ENCODE results near the gene CACNG1.

CACNG1 gene, protein sequence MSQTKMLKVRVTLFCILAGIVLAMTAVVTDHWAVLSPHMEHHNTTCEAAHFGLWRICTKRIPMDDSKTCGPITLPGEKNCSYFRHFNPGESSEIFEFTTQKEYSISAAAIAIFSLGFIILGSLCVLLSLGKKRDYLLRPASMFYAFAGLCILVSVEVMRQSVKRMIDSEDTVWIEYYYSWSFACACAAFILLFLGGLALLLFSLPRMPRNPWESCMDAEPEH

DNA sequence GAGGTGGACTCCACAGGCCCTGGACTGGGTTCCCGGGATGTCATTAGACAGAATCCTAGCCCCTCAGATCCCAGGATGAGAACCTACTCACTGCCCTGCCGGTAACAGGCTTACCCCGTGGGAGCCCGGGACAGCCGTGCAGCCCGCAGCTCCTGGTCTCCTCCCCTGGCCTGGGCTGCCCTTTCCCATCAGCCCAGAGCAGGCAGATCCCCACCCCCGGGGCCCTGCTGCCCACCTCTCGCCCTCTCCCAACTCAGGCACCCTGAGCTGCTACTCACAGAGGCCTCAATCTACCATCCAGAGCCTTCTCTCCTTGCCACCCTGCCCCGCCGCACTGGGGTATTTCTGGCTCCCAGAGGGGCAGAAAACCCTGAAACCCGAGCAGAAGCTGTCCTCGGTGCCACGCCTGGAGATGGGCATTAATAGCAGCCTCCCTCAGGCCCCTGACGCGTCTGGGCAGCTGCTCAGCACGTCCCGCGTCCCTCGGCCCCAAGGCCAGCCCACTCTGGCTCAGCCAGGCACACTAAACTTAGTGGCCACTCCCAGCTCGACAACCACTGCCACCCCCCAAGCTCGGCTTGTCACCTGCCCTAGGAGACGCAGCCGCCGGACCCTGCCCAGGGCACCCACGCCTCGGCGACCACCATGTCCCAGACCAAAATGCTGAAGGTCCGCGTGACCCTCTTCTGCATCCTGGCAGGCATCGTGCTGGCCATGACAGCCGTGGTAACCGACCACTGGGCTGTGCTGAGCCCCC lies at the start of gene CACNG1:
TSS of gene CACNG1 (plus strand) at position 539 of the 757 bp plus-strand sequence. CDS start at position 646, 107 bp downstream.
- DNase-seq (ENCODE audit: extremely low read depth in 1 of 2, low read depth in 1 of 2): no peak

DNA sequence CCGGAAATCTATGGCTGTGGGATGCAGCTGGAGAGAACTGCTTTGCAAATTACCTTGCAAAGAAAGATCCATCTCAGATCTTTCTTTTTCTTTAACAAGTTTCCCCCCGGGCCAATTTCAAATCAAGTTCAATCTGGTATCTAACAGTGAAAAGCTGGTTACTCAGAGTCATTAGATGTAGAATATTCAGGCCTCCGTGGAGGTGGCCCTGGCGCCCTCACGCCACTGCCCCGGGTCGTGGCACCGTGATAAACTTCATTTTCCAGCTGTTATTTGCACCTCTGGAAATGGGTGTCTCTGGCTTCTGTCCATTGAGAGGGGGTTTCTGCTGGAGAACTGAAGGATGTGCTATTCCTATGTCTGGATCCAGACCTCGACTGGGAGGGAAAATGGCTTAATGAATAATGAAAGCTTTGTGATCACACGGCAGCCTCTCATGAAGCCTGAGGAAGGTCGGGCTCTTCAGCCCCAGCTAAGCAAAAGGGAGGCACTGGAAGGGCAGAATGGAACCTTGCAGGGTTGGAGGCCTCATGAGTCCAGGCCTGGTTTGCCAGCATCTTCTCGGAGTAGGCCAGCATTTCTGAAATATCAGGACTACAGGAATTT lies 49.3 kb upstream of the CACNG1 start:
- no peak for DNase-seq (ENCODE audit: extremely low read depth in 1 of 2, low read depth in 1 of 2)

DNA sequence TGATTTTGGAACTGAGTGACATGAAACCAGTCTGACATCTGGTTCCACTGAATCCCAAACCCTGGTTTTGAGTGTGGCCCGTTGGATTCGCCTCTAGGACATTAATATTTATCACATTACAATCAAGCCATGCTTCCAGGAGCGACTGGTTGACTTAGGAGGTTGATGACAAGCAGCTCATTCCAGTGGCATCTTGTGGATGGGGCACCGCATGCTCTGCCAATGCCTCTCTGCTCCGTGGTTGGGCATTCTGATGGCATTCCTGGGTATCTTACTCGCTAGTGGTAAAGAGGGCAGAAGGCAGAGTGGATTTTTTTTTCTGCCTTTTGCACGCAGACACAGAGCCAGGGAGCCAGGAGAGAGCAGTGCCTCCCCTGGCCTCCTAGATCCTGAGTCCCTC lies 48.4 kb upstream of the CACNG1 start:
- DNase-seq (ENCODE audit: extremely low read depth in 1 of 2, low read depth in 1 of 2): no peak

DNA sequence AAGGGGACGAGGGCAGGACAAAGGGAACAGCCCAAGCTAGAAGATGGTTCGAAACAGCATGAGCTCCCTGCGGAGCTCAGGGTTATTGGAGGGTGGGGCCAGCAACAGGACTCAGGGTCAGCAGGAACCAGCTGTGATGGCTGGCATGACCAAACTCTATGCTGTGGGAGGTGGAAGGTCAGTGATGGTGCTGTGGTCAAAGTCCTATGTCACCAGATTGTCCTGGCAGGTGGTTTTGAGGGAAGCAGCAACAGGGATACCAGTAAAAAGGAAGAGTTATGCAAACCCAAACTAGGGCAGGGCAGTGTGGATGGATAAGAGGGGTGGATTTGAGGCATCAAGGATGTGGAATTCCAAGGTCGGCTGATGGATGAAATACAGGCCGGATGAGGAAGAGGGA lies 47.4 kb upstream of the CACNG1 start:
- DNase-seq (ENCODE audit: extremely low read depth in 1 of 2, low read depth in 1 of 2): no peak

DNA sequence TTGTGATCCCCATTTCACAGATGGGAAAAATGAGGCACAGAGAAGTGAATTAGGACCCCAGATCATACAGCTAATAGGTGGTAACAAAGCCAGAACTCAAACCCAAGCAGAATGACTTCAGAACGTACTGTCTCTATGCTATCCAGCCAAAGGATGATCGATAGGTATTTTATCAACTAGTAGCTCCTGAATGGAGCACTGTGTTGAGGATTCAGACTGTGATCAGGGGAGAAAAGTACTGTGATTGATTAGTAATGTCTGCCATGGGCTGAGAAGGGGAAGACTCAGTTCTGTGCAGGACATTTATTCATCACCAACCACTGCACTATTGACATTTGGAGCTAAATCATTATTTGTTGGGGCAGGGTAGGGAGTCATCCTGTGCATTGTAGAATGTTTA lies 41.1 kb upstream of the CACNG1 start:
- DNase-seq (ENCODE audit: extremely low read depth in 1 of 2, low read depth in 1 of 2): no peak

DNA sequence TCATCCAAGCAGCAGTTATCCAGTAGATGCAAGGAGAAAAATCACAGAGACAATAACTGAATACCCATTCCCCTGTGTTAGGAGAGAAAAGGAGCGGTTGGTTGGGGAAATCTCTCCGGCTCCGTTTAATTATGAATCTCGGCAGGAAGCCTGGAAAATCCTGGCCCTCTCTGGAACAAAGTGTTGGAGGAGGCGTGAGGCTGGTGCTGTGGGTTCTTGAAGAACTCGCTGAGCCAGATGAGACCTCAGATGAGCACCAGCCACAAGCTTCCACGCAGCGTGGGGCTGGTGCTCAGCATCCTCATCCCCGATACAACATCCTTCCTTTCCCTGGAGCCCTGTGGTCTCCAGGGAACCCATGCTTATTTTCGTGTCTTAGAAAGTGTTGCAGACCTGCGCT lies 40.2 kb upstream of the CACNG1 start:
- DNase-seq (ENCODE audit: extremely low read depth in 1 of 2, low read depth in 1 of 2): no peak

DNA sequence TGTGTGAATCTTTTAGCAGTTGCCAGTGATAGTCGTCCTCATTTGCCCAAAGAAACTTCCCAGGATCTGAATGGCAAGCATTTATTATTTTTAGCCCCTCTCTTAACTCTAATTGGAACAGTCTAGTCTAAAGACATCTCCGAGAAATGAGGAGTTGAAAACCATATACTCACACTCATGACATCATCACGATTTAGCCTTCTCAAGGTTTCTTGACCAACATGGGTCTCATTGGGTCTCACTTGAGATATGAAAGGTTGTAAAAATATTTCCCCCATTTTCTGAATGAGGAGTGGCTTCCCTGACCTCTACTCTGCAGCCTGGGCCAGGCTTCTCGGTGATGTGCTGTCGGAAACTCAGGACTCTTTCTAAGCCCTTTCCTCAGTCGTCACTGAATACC lies 37.1 kb upstream of the CACNG1 start:
- no peak for DNase-seq (ENCODE audit: extremely low read depth in 1 of 2, low read depth in 1 of 2)

DNA sequence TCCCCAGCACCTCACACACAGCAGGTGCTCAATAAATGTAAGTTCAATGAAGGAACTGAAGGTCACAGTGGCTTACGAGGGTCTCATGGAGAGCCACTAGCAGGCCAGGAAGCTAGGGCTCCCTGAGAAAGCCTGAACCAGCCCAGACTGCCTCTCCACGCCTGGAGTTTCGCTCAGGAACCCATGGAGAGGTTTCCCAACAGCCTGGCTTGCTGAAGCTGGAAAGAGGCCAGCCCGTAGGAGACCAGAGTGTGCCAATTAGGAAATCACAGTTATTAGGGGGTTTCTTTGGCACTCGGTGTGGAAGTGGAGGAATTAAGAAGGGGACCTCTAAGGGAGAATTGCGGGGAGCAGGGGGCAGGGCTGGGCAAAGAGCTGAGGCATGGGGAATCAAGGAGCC lies 36.3 kb upstream of the CACNG1 start:
- no peak for DNase-seq (ENCODE audit: extremely low read depth in 1 of 2, low read depth in 1 of 2)

DNA sequence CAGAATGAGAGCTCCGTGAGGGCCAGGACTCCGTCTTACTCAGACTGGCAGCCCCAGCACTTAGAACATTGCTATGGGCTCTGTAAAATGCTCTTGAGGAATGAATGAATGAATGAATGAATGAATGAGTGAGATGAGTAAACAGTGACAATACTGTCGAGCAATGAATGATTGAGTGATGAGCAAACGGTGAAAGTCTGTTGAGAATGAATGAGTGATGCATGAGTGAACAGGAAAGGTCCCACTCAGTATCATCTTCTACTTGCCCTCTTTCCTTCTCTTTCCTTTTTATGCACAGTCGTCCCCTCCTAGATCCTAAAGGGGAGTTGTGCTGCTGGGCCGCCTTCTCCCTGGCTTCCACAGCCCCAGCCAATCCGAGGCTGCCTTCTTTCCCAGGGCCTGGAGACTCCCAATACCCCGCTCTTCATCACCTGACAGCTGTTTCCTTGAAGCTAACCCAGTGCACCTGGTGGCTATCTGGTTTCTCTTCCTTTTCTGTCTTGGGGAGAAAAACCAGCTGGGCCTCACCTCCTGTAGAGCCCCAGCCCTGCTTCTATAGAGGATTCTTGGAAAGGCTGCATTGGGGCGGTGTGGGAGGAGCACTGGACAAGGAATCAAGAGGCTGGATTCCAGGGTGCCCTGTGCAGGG lies 32.7 kb upstream of the CACNG1 start:
- no peak for DNase-seq (ENCODE audit: extremely low read depth in 1 of 2, low read depth in 1 of 2)

DNA sequence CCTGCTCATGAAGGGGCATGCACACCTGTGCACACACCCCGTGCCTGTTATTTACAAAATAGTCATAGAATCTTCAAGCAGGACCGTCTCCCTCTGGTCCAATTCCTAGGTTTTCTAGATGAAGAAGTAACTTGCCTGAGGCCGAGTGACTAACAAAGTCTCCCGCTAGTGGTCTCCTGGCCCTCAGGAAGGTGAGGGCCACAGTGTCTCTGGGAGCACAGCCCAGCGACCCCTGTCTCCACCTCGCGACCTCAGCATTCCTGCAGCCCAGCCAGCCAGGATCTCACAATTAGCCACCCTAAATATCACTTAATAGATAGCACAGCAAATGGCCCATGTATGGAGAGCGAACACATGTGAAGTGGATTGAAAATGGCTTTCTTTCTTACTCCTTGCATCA lies 30.5 kb upstream of the CACNG1 start:
- no peak for DNase-seq (ENCODE audit: extremely low read depth in 1 of 2, low read depth in 1 of 2)

DNA sequence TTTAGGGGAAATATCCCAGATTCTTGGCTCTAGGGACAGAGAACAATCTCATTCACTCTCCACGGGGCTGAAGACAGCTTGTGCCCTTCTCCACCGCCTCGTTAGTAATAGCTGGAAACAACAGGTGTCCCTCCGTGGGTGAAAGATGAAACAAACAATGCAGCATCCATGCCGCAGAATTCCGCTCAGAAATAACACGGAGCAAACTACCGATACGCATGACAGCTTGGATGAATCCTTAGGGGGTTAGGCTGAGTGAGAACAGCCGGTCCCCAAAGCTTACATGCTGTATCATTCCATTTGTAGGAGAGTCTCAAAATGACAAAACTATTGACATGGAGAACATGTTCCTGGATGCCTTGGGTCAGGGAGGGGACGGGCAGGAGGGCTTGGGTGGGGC lies 29.4 kb upstream of the CACNG1 start:
- DNase-seq (ENCODE audit: extremely low read depth in 1 of 2, low read depth in 1 of 2): no peak

DNA sequence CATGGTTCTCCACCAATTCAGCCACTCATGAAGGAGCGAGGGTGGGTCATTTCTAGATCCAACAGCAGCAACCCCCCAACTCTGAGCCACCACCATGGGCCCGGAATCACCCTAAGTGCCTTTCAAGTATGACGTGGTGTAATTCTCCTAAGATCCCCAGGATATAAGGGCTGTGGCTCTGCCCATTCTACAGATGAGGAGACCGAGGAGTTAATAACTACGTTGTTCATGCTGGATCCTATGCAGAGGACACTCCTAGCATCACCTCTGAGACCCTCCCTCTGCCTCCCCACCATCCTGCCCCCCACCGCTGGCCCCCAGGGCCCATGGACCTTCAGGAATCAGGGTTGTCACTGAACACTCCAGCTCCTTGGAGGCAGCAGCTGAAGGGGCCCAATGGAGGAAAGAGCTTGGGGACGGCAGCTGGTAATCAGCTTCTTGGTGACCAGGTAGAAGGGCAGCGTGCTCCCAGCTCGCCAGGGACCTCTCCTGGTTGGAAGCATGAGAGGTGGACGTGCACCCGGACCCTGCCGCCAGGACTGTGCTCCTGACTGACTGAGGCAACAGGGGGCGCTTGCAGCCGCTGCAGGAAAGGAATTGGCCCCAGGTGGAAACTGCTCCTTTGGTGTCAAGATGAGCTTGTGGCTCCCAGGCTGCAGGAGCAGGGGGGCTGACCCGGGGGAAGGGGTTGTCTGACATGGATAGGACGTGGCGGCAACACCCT lies 28.2 kb upstream of the CACNG1 start:
- DNase-seq (ENCODE audit: extremely low read depth in 1 of 2, low read depth in 1 of 2): no peak

DNA sequence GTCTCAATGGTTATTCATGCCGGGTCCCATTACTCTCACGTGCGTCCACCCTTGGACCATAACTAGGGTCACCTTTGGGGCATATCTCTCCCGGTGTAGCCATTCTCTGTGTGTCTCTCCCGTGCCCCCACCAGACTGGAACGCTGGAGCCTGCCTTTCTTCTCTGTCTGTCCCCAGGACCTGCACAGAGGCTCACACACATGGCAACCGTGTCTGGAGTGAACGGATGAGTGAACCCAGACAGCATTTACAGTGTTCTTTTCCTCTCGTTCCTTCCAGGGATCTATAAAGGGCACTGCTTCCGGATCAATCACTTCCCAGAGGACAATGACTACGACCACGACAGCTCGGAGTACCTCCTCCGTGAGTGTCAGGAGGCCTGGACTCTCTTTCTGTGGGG lies 26.4 kb upstream of the CACNG1 start:
- no peak for DNase-seq (ENCODE audit: extremely low read depth in 1 of 2, low read depth in 1 of 2)

DNA sequence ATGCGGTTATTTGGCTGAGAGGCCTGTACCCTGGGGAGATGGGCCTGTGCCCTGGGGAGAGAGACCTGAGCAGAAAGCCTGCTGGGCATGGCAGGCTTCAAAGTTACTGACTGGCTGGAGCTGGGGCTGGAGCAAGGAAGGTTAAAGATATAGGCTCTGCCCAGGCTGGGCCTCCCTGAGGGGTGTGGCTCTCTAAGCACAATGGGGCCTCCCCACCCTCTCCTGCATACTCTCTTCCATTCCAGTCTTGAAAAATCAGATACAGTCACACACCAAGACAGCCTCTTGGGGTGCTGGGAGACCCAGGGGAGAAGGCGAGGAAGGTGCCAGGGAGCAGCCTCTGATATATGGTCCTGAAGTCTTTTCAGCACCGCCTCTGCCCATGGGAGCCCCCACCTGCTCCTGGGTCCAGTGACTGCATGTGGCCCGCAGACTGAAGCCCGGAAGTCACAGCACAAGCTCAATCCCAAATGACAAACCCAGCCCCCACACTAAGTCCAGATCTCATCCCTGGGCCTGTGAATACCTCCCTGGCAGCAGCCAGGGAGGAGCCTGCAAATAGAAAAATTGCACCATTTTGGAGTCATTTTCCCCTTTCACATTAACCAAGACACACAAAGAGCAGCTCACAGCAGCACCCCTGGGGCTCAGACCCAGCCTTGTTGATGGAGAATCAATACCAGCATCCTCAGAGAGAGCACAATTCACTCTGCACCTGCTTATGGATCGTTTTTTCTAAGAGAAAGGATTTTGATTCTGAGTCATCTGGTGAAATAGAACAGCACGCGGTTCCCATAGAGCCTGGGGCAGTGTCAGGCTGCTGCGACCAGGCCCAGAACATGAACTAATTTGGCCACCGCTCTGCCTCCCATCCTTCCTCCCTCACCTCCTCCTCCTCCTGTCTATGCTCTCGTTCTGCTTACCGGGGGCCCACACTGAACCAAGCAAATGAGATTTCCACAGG lies 25.6 kb upstream of the CACNG1 start:
- DNase-seq (ENCODE audit: extremely low read depth in 1 of 2, low read depth in 1 of 2): no peak

DNA sequence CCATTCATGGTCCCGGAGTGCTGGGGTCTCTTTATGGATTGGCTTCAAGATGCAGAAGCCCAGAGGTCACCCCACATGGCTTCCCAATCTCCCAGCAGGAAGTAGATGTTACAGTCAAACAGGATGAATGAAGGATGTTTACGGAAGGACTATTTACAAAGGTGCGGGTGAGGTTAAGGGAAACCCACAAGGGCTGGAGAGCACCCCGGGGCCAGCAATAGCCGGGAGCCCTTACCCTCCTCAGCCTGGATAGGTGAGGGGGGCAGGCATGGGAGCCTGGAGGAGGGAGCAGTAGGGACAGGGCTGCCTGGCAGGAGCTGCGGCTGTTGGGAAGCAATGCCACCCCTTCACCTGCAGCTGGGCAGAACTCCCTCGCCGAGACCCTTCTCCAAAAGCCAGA lies 24.5 kb upstream of the CACNG1 start:
- no peak for DNase-seq (ENCODE audit: extremely low read depth in 1 of 2, low read depth in 1 of 2)

DNA sequence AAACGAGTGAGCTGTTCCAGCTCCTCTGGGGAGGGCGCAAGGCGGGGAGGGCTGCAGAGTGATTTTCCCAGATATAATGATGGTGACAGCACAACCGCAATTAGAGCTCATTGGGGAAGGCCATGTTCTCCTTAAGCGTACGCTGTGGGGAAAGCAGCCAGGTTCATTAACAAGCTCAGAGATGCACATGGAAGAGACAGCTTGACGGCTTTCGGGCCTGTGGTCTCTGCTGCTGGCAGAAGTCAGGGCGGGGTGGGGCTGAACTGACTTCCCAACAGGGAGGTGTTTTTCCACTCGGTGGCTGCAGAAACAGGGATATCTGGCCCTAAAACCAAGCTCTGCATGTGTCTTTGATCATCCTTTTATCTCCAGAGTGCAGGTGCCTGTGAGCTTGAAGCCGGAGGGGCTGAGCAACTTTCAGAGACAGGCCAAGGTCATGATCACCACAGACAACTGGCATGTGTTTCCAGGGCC lies 24.0 kb upstream of the CACNG1 start:
- DNase-seq (ENCODE audit: extremely low read depth in 1 of 2, low read depth in 1 of 2): no peak

DNA sequence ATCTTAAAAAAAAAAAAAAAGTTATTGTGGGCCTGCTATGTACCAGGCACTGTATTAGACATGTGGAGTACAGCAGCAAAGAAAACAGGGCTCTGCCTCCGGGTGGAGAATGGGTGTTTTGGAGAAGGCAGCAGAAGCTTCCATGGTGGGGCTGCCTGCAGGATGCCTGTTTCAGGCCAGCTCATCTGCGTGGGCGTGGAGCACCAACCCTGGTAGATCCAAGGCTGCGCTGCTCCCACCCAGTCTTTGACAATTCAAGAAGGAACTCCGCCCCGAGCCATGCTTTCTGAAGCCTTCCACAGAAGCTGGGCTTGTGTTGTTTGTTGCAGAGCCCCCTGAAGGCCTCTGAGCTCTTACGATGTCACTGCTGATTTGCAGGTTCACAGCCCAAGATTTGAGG lies 23.2 kb upstream of the CACNG1 start:
- no peak for DNase-seq (ENCODE audit: extremely low read depth in 1 of 2, low read depth in 1 of 2)

DNA sequence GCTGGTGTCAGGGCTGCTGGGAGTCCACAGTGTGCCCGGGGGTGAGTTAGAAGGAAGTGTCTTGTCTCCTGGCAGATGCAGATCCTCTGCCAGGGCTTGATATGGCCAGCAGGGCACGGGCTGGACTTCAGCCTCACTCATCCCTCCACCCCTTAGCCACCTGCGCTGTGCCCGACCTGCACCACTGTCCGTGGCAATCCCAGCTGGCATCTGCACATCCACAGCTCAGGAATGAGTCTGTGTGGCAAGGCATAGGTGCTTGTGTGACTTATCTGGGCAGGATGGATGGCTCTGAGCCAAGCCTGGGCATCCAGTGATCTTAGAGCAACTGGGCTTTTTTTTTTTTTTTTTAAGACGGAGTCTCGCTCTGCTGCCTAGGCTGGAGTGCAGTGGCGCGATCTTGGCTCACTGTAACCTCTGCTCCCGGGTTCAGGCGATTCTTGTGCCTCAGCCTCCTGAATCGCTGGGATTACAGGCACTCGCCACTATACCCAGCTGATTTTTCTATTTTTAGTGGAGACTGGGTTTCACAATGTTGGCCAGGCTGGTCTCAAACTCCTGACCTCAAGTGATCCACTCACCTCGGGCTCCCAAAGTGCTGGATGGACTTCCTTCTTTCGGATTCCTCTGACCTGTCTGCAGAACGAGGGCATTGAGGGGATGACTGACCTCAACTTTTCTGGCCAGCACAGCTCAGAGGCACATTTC lies 22.5 kb upstream of the CACNG1 start:
- no peak for DNase-seq (ENCODE audit: extremely low read depth in 1 of 2, low read depth in 1 of 2)

DNA sequence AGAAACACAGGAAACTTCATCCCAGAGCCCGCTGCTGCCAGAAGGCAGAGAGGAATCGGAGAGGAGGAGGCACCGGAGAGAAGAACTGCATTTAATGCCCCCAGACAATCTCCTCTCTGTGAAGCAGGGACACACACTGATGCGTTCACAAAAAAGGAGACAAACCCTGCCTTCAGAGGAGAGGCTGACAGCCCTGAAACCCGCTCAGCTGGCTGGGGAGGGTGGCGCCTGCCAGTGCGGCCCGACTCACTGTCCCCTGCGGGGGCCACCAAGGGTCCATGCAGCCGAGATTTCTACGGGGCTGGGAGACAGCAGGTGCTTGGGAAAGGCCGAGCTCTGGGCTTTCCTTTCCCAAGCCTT lies 21.9 kb upstream of the CACNG1 start:
- DNase-seq (ENCODE audit: extremely low read depth in 1 of 2, low read depth in 1 of 2): no peak

All from stimulated activated CD8-positive, alpha-beta memory T cell treated with anti-CD3 and anti-CD28 coated beads, Interleukin-7, amount 100 ng/mL, for 48 hours (primary cell).